ENCODE measurements around the gene COL4A4. TPM values are rescaled to one million over a fixed set of nuclear protein-coding genes. Genes with fewer than 3 reads are reported as not detected.

The COL4A4 gene
- total RNA-seq, 2 experiments from 2014 or later: not detected

DNA sequence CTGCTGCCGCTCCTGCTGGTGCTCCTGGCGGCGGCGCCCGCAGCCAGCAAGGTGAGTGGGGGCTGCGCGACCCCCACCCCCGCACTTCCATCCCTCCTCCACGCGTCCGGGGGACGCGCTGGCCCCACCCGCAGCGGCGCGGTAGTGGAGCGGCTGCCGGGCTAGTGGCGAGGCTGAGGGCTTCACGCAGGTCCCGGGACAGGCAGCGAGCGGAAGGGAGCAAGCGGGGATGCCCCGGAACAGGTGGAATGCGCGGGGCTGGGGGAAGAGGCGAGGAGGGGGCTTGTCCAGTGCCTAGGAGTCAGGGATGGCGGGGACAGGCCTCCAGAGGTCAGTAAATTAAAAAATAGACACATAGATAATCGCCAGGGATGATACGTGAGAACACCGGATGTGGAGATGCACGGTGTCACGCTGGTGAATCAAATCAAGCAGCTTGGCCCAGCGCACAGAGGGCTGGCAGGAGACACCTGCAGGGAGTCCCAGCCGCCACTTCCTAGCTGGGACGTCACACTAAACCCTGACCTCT, 822 bp upstream of the COL4A4 start:
- ChIA-PET CTCF (no interaction called here), POLR2A (no interaction called here)

DNA sequence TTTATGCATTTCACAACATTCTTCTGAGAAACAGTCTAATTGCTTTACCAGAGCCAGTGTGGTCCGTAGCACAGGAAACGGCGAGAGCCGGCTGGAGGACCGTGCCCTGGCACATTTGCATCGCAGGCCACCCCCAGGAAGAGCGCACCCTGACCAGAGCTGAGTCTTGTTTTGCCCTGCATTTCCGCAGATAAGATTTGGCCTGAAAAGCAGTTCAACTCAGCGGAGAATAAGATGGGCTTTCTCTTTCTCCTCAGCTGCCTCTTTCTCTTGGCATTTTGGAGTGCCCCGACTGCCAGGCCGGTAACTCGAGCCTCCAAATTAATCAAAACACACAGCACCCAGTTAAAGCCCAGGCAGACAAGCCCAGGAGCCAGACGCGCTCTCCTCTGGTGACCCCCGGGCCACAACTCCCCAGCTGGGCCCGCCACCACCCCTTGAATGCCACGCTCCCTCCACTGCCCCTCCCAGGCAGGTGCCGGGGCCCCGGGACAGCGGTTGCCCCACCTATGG, 464 bp downstream of the COL4A4 start:
- ChIA-PET POLR2A (no interaction called here), CTCF (no interaction called here)

DNA sequence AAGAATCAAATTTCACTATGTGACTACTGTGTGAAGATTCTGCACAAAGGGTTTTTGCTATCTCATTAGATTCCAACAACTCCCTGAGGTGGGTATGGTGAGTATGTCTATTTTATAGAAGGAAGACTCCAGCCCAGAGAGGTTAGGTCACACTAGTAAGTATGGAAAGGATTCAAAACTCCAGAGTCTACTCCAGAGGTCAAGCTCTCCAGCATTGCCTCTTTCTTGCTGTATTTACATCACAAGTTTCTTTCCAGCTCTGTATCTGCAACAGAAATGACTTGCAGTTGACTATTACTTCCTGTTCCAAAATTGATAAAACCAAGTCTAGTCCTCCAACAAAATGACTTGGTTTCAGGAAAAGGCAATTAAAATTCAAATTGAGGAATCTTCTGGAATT, 2.1 kb downstream of the COL4A4 start:
- POLR2A ChIA-PET: no interaction called here

DNA sequence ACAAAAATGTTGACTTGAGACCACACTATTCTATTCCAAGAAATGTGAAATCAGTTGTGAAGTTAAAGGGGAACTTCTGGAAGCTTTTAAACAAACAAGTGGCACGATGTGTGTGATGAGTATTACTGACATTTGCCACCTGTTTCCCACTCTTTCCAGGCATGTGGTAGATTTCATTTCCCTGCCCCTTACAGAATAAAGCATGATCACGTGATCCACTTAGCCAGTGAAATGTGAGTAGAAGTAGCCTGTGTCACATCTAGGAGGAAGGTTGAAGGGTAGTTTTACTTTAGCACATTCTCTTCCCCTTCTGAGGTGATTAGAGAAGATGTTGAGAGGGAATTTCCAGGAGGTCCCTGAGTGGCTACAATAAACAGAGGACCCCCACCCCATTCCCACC, 3.8 kb downstream of the COL4A4 start:
- ChIA-PET CTCF (no interaction called here), POLR2A (no interaction called here)

More for the DNA sequence above, 2.1 kb downstream of the COL4A4 start:
- CTCF ChIA-PET: no interaction called here

DNA sequence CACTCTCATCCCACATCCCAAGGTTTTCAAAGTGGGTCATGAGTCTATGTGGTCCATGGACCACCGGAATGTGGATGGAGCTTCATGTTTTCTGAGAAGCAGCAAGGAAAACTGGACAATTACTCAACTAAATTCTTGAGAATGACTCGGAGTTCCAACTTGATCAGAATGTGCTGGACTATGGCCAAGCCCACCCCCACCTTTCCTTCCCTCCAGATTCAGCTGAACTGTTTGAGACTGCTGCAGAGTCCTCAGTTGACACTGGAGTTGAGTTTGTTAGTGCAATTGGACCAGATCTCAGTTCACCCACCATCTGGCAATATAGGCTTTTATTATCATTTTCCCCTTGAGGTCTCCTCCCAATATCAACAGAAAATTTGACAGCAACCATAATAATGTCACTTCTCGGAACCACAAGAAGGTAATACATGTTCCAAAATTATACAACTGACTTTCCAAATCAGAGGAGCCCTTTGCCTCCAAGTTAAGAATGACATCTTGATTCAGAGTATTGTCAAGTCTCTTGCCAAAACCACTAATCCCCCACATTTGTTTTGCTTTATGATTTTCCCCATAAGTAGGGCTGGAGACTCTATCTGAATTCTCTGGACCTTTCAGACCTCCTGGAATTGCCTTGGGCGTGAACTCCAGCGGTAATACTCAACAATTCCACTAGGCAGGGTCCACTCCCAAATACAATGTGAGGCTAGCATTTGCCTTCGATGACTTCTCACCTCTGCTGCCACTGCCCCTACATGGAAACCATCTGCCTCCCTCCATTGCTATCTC, 8.8 kb downstream of the COL4A4 start:
- POLR2A ChIA-PET: no interaction called here
- CTCF ChIA-PET: no interaction called here

DNA sequence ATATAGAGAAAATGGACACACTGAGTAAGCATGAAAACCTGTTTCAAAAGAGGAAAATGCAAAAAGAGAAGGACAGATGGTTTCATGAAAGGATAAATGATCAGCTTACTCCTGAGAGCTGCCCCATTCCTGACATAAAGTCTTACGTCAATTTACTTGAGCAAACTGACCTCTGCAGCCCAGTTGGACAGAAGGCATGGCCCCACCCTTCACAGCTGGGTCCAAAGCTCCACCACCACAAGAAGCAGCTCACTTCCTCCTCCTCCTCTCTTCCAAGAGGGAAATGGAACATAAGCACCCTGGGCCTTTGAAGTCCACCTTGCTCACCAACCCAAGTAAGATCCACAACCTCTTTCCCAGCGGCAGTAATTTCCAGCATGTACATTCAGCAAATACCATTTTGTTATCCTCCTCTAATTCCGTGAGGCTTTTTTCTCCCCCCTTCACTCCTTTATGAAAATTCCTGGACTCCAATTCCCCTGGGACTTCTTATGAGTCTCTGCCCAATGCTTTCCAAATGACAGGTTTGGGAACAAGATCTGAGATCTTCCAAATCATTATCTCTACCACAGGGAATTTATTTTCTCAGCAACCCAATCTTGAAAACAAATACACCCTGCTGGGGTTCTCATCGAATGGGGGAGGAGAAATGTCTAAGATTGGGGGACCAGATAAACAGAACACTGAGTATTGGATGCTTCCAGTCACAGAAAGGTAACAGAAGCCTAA, 10.1 kb downstream of the COL4A4 start:
- POLR2A ChIA-PET: no interaction called here
- CTCF ChIA-PET: no interaction called here

DNA sequence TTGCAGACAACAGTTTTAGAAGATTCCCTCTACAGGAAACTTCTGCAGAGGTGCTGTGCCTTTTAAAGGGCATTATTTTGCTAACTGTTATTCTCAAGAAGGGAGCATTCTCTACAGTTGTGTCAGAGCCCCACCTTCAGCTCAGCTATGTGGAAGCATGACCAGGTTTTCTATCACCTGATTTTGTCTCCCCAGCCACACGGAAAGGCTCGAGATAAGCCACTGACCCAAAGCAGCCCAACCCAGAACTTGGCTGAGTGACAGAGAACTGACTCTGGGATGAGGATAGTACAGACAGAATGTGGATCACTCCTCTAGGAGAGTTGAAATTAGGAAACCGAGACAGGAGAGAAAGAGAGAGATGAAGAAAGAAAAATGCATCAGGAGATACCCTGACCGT, 10.7 kb downstream of the COL4A4 start:
- ChIA-PET POLR2A (no interaction called here), CTCF (no interaction called here)

DNA sequence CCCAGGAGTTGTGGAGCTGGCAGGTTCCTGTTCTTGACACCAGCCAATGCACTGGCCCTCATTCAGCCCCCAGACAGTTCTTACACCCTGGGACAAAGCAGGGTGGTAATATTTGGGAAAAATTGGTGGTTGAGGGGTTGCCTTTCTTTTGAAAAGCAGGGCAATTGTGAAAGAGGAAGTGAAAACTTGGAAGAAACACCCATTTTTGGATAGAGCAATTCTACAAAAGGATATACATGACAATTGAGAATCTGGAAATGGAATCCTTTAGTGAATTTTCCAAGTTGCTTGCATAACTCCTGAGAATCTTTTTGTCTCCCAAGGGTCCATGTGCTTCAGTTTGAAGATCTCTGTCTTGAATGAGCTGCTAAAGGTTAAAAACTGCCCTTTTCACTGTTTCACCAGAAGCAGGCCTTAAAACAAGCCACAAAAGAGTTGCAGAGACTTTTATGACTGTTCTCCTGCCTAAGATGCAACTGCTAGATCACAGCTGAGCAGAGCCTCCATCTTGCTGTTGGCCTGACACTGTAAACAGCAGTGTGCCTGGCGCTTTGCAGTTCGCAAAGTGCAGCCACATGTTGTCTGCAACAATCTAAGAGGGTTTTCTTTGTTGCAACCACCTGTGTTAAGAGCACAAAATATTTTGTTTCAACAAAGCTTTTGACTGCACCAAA, 11.8 kb downstream of the COL4A4 start:
- ChIA-PET POLR2A (no interaction called here), CTCF (no interaction called here)

DNA sequence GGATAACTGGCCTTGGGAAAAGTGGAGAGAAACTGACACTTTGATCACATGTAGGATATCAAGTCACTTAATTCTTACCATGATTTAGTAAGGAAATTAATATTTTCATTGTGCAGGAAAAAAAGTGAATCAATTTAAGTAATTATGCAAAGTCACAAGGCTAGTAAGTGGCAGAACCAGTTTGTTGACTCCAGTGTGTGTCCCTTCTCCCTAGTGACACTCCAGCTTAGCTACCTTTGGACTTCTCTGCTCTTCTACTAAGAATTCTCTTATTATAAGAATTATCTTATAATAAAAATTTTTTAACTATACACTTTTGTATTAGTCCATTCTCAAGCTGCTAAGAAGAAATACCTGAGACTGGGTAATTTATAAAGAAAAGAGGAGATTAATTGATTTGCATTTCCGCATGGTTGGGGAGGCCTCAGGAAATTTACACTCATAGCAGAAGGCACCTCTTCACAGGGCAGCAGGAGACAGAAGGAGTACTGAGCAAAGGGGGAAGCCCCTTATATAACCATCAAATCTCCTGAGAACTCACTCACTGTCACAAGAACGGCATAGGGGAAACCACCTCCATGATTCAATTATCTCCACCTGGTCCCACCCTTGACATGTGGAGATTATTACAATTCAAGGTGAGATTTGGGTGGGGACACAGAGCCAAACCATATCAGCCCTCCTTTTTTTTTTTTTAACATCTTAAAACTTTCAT, 13.6 kb downstream of the COL4A4 start:
- POLR2A ChIA-PET: no interaction called here
- CTCF ChIA-PET: no interaction called here

DNA sequence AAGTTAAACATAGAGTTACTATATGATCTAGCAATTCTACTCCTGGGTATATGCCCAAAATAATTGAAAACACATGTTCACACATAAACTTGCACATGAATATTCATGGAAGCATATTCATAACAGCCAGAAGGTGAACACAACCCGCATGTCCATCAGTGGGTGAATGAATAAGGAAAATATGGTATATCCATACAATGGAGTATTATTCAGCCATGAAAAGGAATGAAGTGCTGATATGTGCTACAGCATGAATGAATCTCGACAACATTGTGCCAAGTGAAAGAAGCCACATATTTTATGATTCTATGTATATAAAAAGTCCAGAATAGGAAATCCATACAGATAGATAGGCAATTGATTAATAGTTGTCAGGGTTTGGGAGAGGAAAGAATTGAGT, 15.9 kb downstream of the COL4A4 start:
- ChIA-PET POLR2A (no interaction called here), CTCF (no interaction called here)

DNA sequence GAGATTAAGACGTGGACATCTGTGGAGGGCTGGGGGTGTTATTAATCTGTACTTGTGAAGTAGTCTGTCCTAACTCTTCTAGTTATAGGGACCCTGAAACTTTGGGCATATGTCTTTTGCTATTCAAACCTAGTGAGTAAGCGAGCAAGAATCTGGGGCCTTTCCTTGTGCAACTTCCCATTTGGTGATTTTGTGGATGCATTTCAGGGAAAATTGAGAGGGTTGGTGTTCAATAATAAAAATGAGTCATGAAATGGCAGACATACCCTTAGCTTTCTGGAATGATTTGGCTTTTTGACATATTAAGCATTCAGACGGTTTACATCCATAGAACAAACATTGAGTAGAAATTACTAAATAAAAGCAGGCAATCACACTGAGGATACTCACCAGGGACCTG, 17.0 kb downstream of the COL4A4 start:
- ChIA-PET CTCF (no interaction called here), POLR2A (no interaction called here)

DNA sequence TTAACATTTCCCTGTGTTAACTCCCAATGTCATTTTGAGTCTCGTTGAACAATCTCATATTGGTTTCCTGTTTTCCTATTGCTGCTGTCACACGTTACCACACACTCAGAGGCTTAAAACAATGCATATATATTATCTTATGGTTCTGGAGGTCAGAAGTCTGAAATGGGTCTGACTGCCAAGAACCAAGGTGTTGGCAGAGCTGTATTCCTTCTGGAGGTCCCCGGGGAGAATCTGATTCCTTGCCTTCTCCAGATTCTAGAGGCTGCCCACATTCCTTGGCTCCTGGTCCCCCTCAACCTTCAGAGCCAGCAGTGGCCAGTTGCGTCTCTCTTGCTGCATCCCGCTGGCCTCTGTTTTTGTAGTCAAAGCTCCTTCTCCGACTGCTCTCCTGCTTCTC, 17.5 kb downstream of the COL4A4 start:
- ChIA-PET CTCF (no interaction called here), POLR2A (no interaction called here)

DNA sequence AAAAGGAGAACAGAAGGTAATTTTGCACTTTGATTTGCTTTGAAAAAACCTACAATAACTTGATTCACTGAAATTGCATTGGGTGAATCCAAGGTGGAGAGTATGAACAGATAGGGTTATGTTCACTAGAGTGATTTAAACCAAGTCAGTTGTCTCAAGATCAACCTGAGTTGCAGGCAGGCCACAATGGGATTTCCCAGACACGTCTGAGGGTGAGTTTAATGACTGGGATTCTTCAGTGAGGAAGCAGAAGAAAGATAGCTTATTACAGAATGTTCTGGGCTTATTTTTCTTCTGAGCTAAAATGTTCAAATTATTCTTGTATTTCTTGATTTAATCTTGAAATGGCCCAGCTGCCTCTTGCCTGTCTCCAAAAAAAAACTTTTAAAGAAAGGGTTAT, 20.1 kb downstream of the COL4A4 start:
- CTCF ChIA-PET: no interaction called here
- POLR2A ChIA-PET: no interaction called here

DNA sequence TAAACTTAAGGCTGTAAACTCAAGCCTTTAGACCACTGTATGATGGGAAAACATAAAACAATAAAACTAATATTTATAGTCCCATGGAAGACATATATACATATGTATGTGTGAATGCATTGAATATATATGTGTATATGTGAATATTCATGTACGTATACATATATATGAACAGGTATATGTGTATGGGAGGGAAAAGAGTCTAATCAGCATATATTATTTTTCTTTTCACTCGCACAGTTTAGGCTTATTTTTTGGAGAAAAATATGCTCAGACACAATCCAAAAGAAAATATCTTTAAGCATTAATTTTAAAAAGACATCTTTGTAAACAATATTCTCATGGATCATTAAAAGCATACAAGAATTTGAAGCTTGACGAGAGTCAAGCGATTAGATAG, 22.7 kb downstream of the COL4A4 start:
- ChIA-PET POLR2A (no interaction called here), CTCF (no interaction called here)

DNA sequence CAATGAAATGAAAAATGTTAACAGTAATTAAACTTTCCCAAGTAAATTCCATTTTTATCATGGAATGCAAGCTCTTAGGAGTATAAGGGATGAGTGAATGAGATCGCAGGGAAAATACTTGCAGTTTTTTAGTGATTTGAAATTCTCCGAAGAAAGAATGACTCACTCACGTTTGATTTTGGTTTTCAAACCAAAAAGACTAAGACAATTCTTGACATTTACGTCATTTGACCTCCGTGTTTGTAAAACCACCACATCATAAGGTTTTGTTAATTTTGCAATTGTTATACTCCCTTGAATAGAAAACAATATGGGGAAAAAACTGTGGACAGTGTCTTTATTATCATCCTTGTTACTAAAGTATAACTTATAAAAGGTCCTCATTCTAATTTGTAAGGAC, 29.4 kb downstream of the COL4A4 start:
- ChIA-PET CTCF (no interaction called here), POLR2A (no interaction called here)

DNA sequence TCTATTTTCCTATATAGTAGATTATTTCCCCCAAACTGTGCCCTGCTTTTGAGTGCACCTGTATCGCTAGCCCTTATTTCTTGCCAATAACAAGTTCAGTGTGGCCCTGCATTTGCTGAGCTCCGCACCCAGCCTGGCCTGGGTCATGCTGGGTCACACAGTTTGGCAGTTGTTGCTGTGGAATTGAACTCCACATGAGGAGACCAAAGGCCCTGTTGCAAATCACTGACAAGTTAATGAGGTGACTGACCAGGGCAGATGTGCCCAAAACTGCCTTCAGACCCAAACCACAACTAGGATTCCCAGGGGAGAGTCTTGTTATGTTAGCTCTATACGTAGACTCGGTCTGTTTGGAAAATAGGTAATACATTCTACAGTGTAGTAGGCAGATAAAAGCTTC, 31.0 kb downstream of the COL4A4 start:
- ChIA-PET CTCF (interaction anchor here (2.0 kb wide), 1 partner anchor 105 kb away, joined by 11 read pairs; no protein-coding TSS in a partner anchor), POLR2A (no interaction called here)

DNA sequence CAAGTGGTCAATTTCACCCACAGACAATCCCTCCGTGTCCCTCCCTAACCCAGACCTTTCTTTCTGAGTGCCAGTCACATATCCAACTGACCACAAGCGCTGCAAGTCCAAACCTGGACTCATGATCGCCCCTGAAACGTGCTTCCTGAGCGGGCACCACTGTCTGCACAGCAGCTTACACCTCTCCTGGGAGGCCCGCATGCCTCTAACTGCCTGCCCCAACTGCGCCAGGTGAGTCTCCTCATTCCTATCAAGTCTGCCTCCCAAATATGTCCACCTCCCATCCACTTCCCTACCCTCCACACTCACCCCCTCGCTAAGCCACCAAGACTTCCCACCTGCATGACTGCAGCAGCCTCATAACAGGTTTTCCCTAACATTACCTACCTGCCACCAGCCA, 33.4 kb downstream of the COL4A4 start:
- CTCF ChIA-PET: interaction anchor here (2.0 kb wide), 1 partner anchor 108 kb away, joined by 11 read pairs; no protein-coding TSS in a partner anchor
- POLR2A ChIA-PET: no interaction called here

DNA sequence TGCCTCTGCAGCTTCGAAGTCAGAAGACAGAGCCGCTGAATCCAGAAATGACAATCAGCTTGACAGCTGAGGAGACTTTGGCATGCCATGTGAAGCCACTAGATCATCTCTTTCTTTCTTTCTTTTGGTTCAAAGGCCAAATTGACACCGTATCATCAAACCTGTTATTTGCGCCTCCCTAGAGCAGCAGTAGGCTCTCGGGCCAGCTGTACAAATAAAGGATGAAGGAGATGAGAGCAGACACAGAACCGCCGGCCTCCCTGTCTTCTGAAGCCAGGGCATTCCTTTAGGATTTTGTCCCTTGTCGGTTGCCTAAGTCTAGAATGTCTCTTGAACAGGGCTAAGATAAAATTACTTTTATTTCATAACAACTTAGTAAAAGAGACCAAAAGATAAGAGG, 36.8 kb downstream of the COL4A4 start:
- ChIA-PET POLR2A (no interaction called here), CTCF (no interaction called here)

DNA sequence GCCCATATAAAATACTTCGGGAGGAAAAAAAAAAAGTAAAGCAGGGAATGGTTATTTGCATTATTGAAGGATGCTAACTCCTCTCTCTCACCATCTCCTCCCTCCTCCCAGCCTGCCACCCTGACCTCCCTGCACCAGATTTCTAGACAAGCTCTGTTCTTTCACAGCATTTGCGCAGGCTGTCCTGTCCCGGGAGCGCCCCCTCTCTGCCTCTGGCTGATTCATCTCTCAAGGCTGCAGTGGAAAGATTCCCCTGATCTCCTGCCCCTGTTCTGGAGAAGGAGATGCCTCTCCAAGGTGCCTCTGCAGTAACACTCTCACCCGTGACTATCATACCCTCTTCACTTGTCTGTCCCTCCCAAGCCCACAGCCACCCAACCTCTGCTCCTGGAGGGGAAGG, 38.5 kb downstream of the COL4A4 start:
- POLR2A ChIA-PET: no interaction called here
- CTCF ChIA-PET: no interaction called here

DNA sequence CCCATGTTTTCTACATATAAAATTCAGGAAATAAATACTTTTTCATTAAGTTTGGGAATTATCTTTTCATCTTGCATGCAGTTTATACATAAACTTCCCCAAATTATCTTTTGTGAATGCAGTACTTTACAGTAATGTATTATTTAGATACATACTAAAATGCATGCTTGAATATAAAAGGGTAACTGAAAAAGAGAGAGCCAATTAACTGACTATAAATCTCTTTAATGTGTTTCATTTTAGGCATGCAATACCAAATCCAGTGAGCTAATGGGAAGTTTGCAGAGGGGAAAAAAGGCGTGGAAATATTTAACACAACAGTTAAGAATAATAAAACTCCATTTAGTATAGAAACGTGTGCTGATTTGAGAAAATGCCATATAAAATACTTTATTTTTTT, 39.2 kb downstream of the COL4A4 start:
- CTCF ChIA-PET: no interaction called here
- POLR2A ChIA-PET: no interaction called here

All from activated CD8-positive, alpha-beta memory T cell treated with anti-CD3 and anti-CD28 coated beads for 36 hours (primary cell).